H1 (cell line): ENCODE data around the gene ARCN1. TPM values are rescaled to one million over a fixed set of nuclear protein-coding genes. Genes with fewer than 3 reads are reported as not detected.
"Not testable (repeated sequence)": the region's sequence is repeated elsewhere in the genome, so short reads cannot be mapped to it uniquely, and the experiment has no call there.

Experiments
- CTCF ChIA-PET: fragments of 300-600 bp; sonication (Branson Sonifier 250); formaldehyde crosslinking; loops from one replicate; lab custom pipeline; 2021; ENCODE audit not compliant: partially characterized antibody; lab: Charles Lee
- POLR2A ChIA-PET: fragments of 300-600 bp; sonication (Branson Sonifier 250); formaldehyde crosslinking; loops from one replicate; lab custom pipeline; 2021; ENCODE audit warnings: inconsistent platforms; ENCODE audit not compliant: partially characterized antibody; lab: Charles Lee
- DNase-seq, 2 experiments: peaks; one replicate each; pipeline versions ENCODE4 v3.0.0 to v3.0.0-alpha.2; 2010 to 2022; ENCODE audit warnings: low spot score in 2 of 2, low read depth in 1 of 2, mixed read lengths in 1 of 2
- FAIRE-seq: peaks from 2 replicates; lab custom pipeline; 2011; peaks lifted over from hg19 to GRCh38; lab: Jason Lieb, UNC
- H2AFZ ChIP-seq: 2 replicates; pipeline ENCODE4 v1.8.1; 2012; ENCODE audit warnings: low read length, inconsistent platforms
- H2AK5ac ChIP-seq: 2 replicates; pipeline ENCODE4 v1.6.1; 2013; ENCODE audit warnings: low read depth, low read length
- H2BK120ac ChIP-seq: replicated peaks from 2 replicates; pipeline ENCODE3; 2013; ENCODE audit warnings: low read depth, low read length, inconsistent platforms
- H2BK12ac ChIP-seq: 2 replicates; pipeline ENCODE4 v1.6.1; 2013; ENCODE audit warnings: low read depth, low read length
- H2BK15ac ChIP-seq: 2 replicates; pipeline ENCODE4 v1.6.1; 2013; ENCODE audit warnings: low read length
- H2BK20ac ChIP-seq: 2 replicates; pipeline ENCODE4 v1.6.1; 2013; ENCODE audit warnings: low read length
- H2BK5ac ChIP-seq: 2 replicates; pipeline ENCODE4 v1.6.1; 2013; ENCODE audit warnings: low read depth, low read length
- H3K14ac ChIP-seq: 2 replicates; pipeline ENCODE4 v1.6.1; 2013; ENCODE audit warnings: inconsistent platforms; ENCODE audit not compliant: insufficient read length
- H3K18ac ChIP-seq: 2 replicates; pipeline ENCODE4 v1.6.1; 2013; ENCODE audit warnings: low read length; ENCODE audit errors: extremely low read depth
- H3K23ac ChIP-seq: 2 replicates; pipeline ENCODE4 v1.6.1; 2013; ENCODE audit warnings: inconsistent platforms; ENCODE audit not compliant: insufficient read length
- H3K23me2 ChIP-seq: 2 replicates; pipeline ENCODE4 v1.6.1; 2013; ENCODE audit warnings: low read depth, low read length
- H3K27ac ChIP-seq: 2 replicates; pipeline ENCODE4 v1.6.1; 2011; ENCODE audit warnings: low read depth, low read length, inconsistent platforms
- H3K27me3 ChIP-seq, 4 experiments: replicated peaks in 1 of 4; 1 replicate in 1 of 4; 2 replicates in 3 of 4; pipeline versions ENCODE4 v1.6.1 to v1.8.1; 2011 to 2013; ENCODE audit warnings: low read length in 3 of 4, mild to moderate bottlenecking in 3 of 4, inconsistent platforms in 2 of 4, mixed read lengths in 2 of 4, moderate library complexity in 1 of 4; ENCODE audit not compliant: control insufficient read depth in 3 of 4, insufficient read depth in 3 of 4; ENCODE audit errors: extremely low read depth in 1 of 4
- H3K36me3 ChIP-seq, 4 experiments: 2 replicates each; pipeline versions ENCODE4 v1.6.1 to v1.8.1; 2011 to 2013; ENCODE audit warnings: mild to moderate bottlenecking in 4 of 4, low read length in 3 of 4, moderate library complexity in 2 of 4, control low read depth in 1 of 4, inconsistent platforms in 1 of 4; ENCODE audit not compliant: insufficient read depth in 4 of 4, control insufficient read depth in 2 of 4
- H3K4ac ChIP-seq: replicated peaks from 2 replicates; pipeline ENCODE3; 2013; ENCODE audit warnings: low read length, low read depth, mixed read lengths, inconsistent platforms; ENCODE audit not compliant: insufficient read length
- H3K4me1 ChIP-seq, 4 experiments: replicated peaks in 1 of 4; 1 replicate in 1 of 4; 2 replicates in 3 of 4; pipeline versions ENCODE4 v1.6.1 to v1.8.1; 2011 to 2013; ENCODE audit warnings: low read length in 3 of 4, inconsistent platforms in 2 of 4, mixed read lengths in 1 of 4; ENCODE audit not compliant: insufficient read depth in 4 of 4, control insufficient read depth in 3 of 4
- H3K4me2 ChIP-seq, 2 experiments: 2 replicates each; pipeline versions ENCODE4 v1.6.1 to v1.8.1; 2011 to 2013; ENCODE audit warnings: low read depth in 2 of 2, low read length in 2 of 2, control low read depth in 1 of 2, inconsistent platforms in 1 of 2, mild to moderate bottlenecking in 1 of 2; ENCODE audit not compliant: insufficient read depth in 1 of 2
- H3K4me3 ChIP-seq, 4 experiments: fragments of 200-600, 300-600 bp in 1 of 4; sonication (generic), shearing (Covaris generic), sonication (Bioruptor Twin) in 1 of 4; 2 replicates each; pipeline versions ENCODE4 v1.5.1 to v1.8.1; 2011 to 2016; ENCODE audit warnings: low read length in 4 of 4, low read depth in 3 of 4, control low read depth in 2 of 4, inconsistent platforms in 2 of 4, mild to moderate bottlenecking in 2 of 4, mixed read lengths in 1 of 4, moderate library complexity in 1 of 4; ENCODE audit not compliant: insufficient read depth in 2 of 4; ENCODE audit errors: extremely low read depth in 1 of 4
- H3K56ac ChIP-seq: replicated peaks from 2 replicates; pipeline ENCODE3; 2013; ENCODE audit warnings: low read depth, mild to moderate bottlenecking, mixed read lengths, low read length, inconsistent platforms; ENCODE audit not compliant: insufficient read length
- H3K79me1 ChIP-seq: 2 replicates; pipeline ENCODE4 v1.6.1; 2013; ENCODE audit warnings: low read depth, low read length, control low read depth
- H3K79me2 ChIP-seq, 2 experiments: 2 replicates each; pipeline versions ENCODE4 v1.6.1 to v1.8.1; 2012 to 2013; ENCODE audit warnings: low read length in 2 of 2, mild to moderate bottlenecking in 2 of 2, inconsistent platforms in 1 of 2; ENCODE audit not compliant: insufficient read depth in 2 of 2, control insufficient read depth in 1 of 2
- H3K9ac ChIP-seq, 4 experiments: replicated peaks in 1 of 4; 1 replicate in 1 of 4; 2 replicates in 3 of 4; pipeline versions ENCODE4 v1.6.1 to v1.8.1; 2011 to 2013; ENCODE audit warnings: low read depth in 3 of 4, low read length in 3 of 4, control low read depth in 2 of 4, mild to moderate bottlenecking in 2 of 4, moderate library complexity in 2 of 4, inconsistent platforms in 1 of 4; ENCODE audit errors: extremely low read depth in 1 of 4
- H3K9me3 ChIP-seq, 2 experiments: 2 replicates each; pipeline versions ENCODE4 v1.6.1 to v1.8.1; 2012 to 2013; ENCODE audit warnings: mild to moderate bottlenecking in 2 of 2, moderate library complexity in 2 of 2, control low read depth in 1 of 2, inconsistent platforms in 1 of 2, low read depth in 1 of 2, low read length in 1 of 2, mixed read lengths in 1 of 2; ENCODE audit not compliant: insufficient read depth in 2 of 2
- H4K20me1 ChIP-seq, 2 experiments: replicated peaks in 1 of 2; 2 replicates each; pipeline versions ENCODE3 to v1.8.1; 2011 to 2013; ENCODE audit warnings: inconsistent platforms in 2 of 2, low read length in 2 of 2, mild to moderate bottlenecking in 1 of 2; ENCODE audit not compliant: insufficient read depth in 2 of 2, control insufficient read depth in 1 of 2
- H4K5ac ChIP-seq: 2 replicates; pipeline ENCODE4 v1.6.1; 2013; ENCODE audit warnings: low read length, low read depth, mixed read lengths, inconsistent platforms; ENCODE audit not compliant: insufficient read length
- H4K8ac ChIP-seq: 2 replicates; pipeline ENCODE4 v1.8.0; 2013; ENCODE audit warnings: mild to moderate bottlenecking, moderate library complexity, low read length, inconsistent platforms; ENCODE audit not compliant: insufficient read depth; ENCODE audit errors: extremely low read depth
- H4K91ac ChIP-seq: replicated peaks from 2 replicates; pipeline ENCODE3; 2013; ENCODE audit warnings: low read length, mixed read lengths, inconsistent platforms; ENCODE audit not compliant: insufficient read length
- WGBS, 2 experiments: shearing (Covaris generic) in 1 of 2; methylation state at CpG; one replicate each; pipeline versions ENCODE4 v1.1.6 to v1.1.7; 2013 to 2015; ENCODE audit warnings: low lambda C conversion rate in 2 of 2, mixed read lengths in 2 of 2, inconsistent platforms in 1 of 2, low coverage in 1 of 2, missing lambda C conversion rate in 1 of 2; ENCODE audit not compliant: insufficient replicate concordance in 2 of 2, insufficient coverage in 1 of 2, insufficient read length in 1 of 2; ENCODE audit errors: extremely low coverage in 1 of 2, missing lambda C conversion rate in 1 of 2; 5-methylcytosine and 5-hydroxymethylcytosine counted together
- polyA plus RNA-seq, 7 experiments: library from polyadenylated mRNA; depleted of rRNA in 3 of 7; stranded (reverse) in 5 of 7; unstranded in 2 of 7; fragments of >200 nt in 5 of 7; fragments of 200-250 nt in 2 of 7; gene quantifications; 1 replicate in 5 of 7; 2 replicates in 1 of 7; 4 replicates in 1 of 7; pipeline versions ENCODE4 v1.2.1 to v1.2.3, GENCODE V29; 2011 to 2013; ENCODE audit warnings: missing spikeins in 2 of 7, mixed read lengths in 2 of 7
- total RNA-seq: library from RNA; stranded (reverse); fragmentation: NEBNext Ultra II Directional; extraction: Animal tissue kit (Norgen Biotek cat#: 25700); gene quantifications from 2 replicates; pipeline ENCODE4 v1.2.1, GENCODE V29; 2021

The ARCN1 gene
- total and polyA plus RNA-seq, 2 of the 8 experiments (the other 6 are each of a cell fraction or from before 2014, with no cell fraction given) = 132 to 146 TPM

DNA sequence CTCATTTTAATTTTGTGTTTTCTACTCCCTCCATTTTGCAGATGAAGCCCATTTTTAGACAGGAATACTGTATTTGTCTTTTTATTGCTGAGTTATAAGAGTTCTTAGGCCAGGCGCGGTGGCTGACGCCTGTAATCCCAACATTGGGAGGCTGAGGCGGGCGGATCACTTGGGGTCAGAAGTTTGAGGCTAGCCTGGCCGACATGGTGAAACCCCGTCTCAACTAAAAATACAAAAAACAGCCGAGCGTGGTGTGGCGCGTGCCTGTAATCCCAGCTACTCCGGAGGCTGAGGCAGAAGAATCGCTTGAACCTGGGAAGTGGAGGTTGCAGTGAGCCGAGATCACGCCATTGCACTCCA, 528 bp upstream of the ARCN1 start:
- not testable (repeated sequence) for H2AK5ac ChIP-seq, H2BK20ac ChIP-seq, H4K8ac ChIP-seq, H4K91ac ChIP-seq, H3K27ac ChIP-seq, DNase-seq, H4K5ac ChIP-seq, H2BK15ac ChIP-seq, H3K23ac ChIP-seq, H2BK12ac ChIP-seq, H3K18ac ChIP-seq, FAIRE-seq, H3K9ac ChIP-seq, H3K4ac ChIP-seq, H3K56ac ChIP-seq, H3K79me1 ChIP-seq, H3K9me3 ChIP-seq, H2AFZ ChIP-seq, H3K4me1 ChIP-seq, H3K27me3 ChIP-seq, H2BK120ac ChIP-seq, H3K14ac ChIP-seq, H3K23me2 ChIP-seq, H3K36me3 ChIP-seq, H4K20me1 ChIP-seq
- WGBS, 2 experiments = 24% methylated on average over 15 of the region's 15 CpGs; no CpG with 5 or more reads in 1 of the 2 experiments
- ChIA-PET POLR2A (interaction anchor here (0.6 to 1.6 kb wide), 6 partner anchors 10 to 451 kb away, joined by 3 to 7 read pairs (median 3); partner anchors contain the start of gene TMEM25), CTCF (interaction anchor here (0.6 to 1.1 kb wide), 2 partner anchors 23 to 46 kb away, joined by 3 read pairs; no protein-coding TSS in a partner anchor)
- peaks cover 13 to 43% of the 10 kb centered on the region in 2 experiments for H3K79me2 ChIP-seq
- peak overlapping the region; percentile 94 to 100 (median 95) for H3K4me3 ChIP-seq
- peak overlapping the region; percentile 60 to 91 for H3K4me2 ChIP-seq
- 0 out of 2 replicates have a peak overlapping the region, but pooled peaks have one; percentile 38 for H2BK5ac ChIP-seq
